Cardiac fibroblast (primary cell): ENCODE measurements around the gene DCST2.
A peak's percentile ranks its signal among the peaks of the same experiment; 100 is the strongest.

Source experiments
- DNase-seq, 2 donors: peaks; one replicate each; pipeline versions ENCODE4 v3.0.0 to v3.0.0-alpha.2; 2010; ENCODE audit warnings: low read depth in 2 of 2
- H3K4me3 ChIP-seq, 2 donors: replicated peaks in 1 of 2; 1 replicate in 1 of 2; 2 replicates in 1 of 2; pipeline ENCODE4 v1.5.1; 2011; ENCODE audit warnings: low read depth in 2 of 2, low read length in 2 of 2, mild to moderate bottlenecking in 2 of 2, moderate library complexity in 1 of 2
- CTCF ChIP-seq: IDR thresholded peaks from one replicate; pipeline ENCODE4 v1.5.1; 2011; ENCODE audit warnings: low read depth, mild to moderate bottlenecking, low read length, inconsistent platforms

DCST2 gene

DNA sequence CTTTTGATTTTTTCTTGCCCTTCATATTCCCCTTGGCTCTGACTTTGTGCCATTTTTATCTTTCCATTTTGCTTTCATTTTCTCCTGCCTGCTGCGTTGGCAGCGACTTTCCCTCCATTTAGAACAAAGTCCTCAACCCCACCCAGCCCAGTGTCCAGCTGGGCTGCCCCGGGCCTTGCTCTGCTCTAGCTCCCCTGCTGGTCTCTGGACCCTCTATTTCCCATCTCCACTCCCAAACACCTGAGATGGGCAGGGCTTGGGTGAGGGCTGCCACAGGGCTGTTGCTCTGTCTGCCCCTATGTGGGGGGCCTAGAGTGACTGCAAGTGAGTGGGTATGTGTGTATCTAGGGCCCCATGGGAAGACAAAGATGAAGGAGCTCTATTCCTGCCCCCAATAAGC lies 10.2 kb upstream of the DCST2 start:
- no peak overlapping the region for H3K4me3 ChIP-seq
- no peak for TF ChIP-seq CTCF

GRCh38 chr1:155043301-155043702 lies 9.7 kb upstream of the DCST2 start:
- no peak for TF ChIP-seq CTCF
- DNase-seq, result no peak

More for the DNA sequence above, 10.2 kb upstream of the DCST2 start:
- DNase-seq, result no peak

GRCh38 chr1:155042789-155043188 lies 9.2 kb upstream of the DCST2 start:
- no peak for TF ChIP-seq CTCF
- DNase-seq, result no peak
- H3K4me3 ChIP-seq, result no peak overlapping the region

More at GRCh38 chr1:155043301-155043702, 9.7 kb upstream of the DCST2 start:
- no peak overlapping the region for H3K4me3 ChIP-seq

DNA sequence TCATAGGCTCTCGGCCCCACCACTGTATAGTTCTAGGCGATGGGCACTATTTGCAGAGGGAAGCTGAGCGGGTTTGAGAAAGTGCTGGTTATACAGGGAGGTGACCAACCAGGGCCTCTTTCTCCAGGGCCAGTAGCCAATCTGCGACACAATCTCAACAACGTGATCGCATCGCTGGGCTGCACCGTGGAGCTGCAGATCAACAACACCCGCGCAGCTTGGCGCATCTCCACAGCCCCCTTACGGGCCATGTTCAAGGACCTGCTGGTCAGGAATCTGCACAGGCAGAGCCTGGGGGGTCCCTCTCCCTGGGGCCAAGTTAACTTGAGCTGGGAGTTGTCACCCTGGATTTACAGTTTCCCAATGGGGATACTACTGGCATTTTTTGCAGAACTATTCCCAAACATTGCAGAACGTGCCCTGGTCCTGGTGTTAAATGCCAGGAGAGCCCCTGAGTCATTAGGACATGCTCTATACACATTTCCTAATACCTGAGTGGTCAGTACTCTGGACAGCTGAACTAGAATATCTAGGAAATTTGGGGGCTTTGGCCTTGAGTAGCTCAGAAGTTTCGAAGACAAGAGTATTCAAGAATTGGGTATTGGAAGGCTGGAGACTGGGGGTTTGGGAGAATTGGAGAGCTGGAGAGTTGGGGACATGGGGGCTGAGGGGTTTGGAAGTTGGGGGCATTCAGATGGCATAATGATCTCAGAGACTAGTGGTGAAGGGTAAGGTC lies 6.9 kb upstream of the DCST2 start:
- no peak for TF ChIP-seq CTCF
- no peak for DNase-seq
- no peak overlapping the region for H3K4me3 ChIP-seq

GRCh38 chr1:155039308-155039669 lies 5.7 kb upstream of the DCST2 start:
- no peak for DNase-seq
- TF ChIP-seq CTCF, result no peak
- H3K4me3 ChIP-seq, result no peak overlapping the region

GRCh38 chr1:155038602-155039307 lies 5.2 kb upstream of the DCST2 start:
- no peak for TF ChIP-seq CTCF
- peak; percentile 42 to 71 for DNase-seq
- no peak overlapping the region for H3K4me3 ChIP-seq
